Loucy (cell line): ENCODE data around the gene MRGPRE.
"Not testable (repeated sequence)": the region's sequence is repeated elsewhere in the genome, so short reads cannot be mapped to it uniquely, and the experiment has no call there.

Source experiments
- H2AFZ ChIP-seq: fragments of 200-600 bp; sonication (generic); 2 replicates; pipeline ENCODE4 v1.6.0; 2016; ENCODE audit warnings: antibody characterized with exemption, mild to moderate bottlenecking, low read length, moderate library complexity
- H3F3A ChIP-seq: fragments of 200-600 bp; 2 replicates; pipeline ENCODE4 v1.6.0; 2016; ENCODE audit warnings: antibody characterized with exemption, low read depth, mild to moderate bottlenecking
- H3K27me3 ChIP-seq: fragments of 200-600 bp; sonication (generic); 2 replicates; pipeline ENCODE4 v1.6.1; 2014; ENCODE audit warnings: low read length, mild to moderate bottlenecking; ENCODE audit not compliant: insufficient read depth, poor library complexity, severe bottlenecking
- H3K36me3 ChIP-seq: fragments of 200-600 bp; sonication (generic); 2 replicates; pipeline ENCODE4 v1.6.1; 2016; ENCODE audit warnings: low read length; ENCODE audit not compliant: insufficient read depth
- H3K4me1 ChIP-seq: fragments of 200-600 bp; sonication (generic); 2 replicates; pipeline ENCODE4 v1.5.1; 2014; ENCODE audit warnings: low read length, mild to moderate bottlenecking; ENCODE audit not compliant: insufficient read depth, poor library complexity, severe bottlenecking
- H3K4me2 ChIP-seq: fragments of 200-600 bp; sonication (generic); 2 replicates; pipeline ENCODE4 v1.6.0; 2014; ENCODE audit warnings: antibody characterized with exemption, low read length, low read depth, mild to moderate bottlenecking; ENCODE audit not compliant: poor library complexity, severe bottlenecking
- H3K4me3 ChIP-seq: fragments of 200-600 bp; sonication (generic); 2 replicates; pipeline ENCODE4 v1.5.1; 2014; ENCODE audit warnings: low read length, mild to moderate bottlenecking, mixed read lengths; ENCODE audit not compliant: poor library complexity, severe bottlenecking
- H3K79me2 ChIP-seq: fragments of 200-600 bp; sonication (generic); 2 replicates; pipeline ENCODE4 v1.6.1; 2014; ENCODE audit warnings: low read length; ENCODE audit not compliant: insufficient read depth
- H3K9ac ChIP-seq: fragments of 200-600 bp; sonication (generic); 2 replicates; pipeline ENCODE4 v1.6.0; 2014; ENCODE audit warnings: mild to moderate bottlenecking, low read depth, low read length, moderate library complexity; ENCODE audit not compliant: poor library complexity, severe bottlenecking
- H3K9me2 ChIP-seq: fragments of 200-600 bp; sonication (generic); replicated peaks from 2 replicates; pipeline ENCODE4 v1.6.1; 2016; ENCODE audit warnings: low read depth, low read length, mixed read lengths
- H3K9me3 ChIP-seq: fragments of 200-600 bp; sonication (generic); 2 replicates; pipeline ENCODE4 v1.6.1; 2014; ENCODE audit warnings: mild to moderate bottlenecking, antibody characterized with exemption, low read length, low read depth; ENCODE audit not compliant: insufficient read depth
- H4K20me1 ChIP-seq: fragments of 200-600 bp; sonication (generic); 2 replicates; pipeline ENCODE4 v1.6.0; 2014; ENCODE audit warnings: antibody characterized with exemption, low read length, mild to moderate bottlenecking; ENCODE audit not compliant: insufficient read depth, poor library complexity, severe bottlenecking
- EZH2phosphoT487 ChIP-seq: fragments of 200-600 bp; IDR thresholded peaks from 2 replicates; pipeline ENCODE4 v1.6.1; 2018; ENCODE audit warnings: antibody characterized with exemption, mild to moderate bottlenecking, moderate library complexity, borderline replicate concordance
- TF ChIP-seq, protein P1 (sequence below): fragments of 200-600 bp; sonication (generic); conservative IDR thresholded peaks from 2 replicates; pipeline ENCODE4 v1.5.1; 2014; ENCODE audit warnings: mild to moderate bottlenecking, antibody characterized with exemption, low read length

Gene MRGPRE, protein sequence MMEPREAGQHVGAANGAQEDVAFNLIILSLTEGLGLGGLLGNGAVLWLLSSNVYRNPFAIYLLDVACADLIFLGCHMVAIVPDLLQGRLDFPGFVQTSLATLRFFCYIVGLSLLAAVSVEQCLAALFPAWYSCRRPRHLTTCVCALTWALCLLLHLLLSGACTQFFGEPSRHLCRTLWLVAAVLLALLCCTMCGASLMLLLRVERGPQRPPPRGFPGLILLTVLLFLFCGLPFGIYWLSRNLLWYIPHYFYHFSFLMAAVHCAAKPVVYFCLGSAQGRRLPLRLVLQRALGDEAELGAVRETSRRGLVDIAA

GRCh38 chr11:3231851-3232744 lies at the start of gene MRGPRE:
Gene MRGPRE (minus strand): TSS chr11:3232417. CDS start chr11:3228799, 3,618 bp downstream.
- no peak within 1 kb of the TSS for H3K4me3 ChIP-seq

DNA sequence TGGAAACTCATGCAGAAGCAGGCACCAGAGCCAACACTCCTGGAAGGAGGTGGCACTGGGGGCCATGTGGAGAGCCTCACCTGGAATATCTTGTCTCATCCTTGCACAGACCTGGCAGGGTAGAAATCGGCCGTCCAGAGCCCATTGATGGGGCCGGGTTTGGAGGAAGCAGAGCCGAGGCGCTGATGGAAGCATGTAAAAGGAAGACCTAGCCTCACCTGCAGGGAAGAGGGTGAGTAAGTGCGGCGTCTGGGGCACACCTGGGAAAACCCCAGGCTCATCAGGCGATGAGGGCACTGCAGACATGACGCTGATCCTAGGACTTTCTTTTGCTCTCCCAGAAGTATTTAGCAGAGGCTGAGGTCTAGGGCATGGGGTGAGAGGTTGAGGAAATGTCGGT lies 48.9 kb upstream of the MRGPRE start:
- H3K9me2 ChIP-seq, H3K4me1 ChIP-seq, H2AFZ ChIP-seq, H3K9ac ChIP-seq, H3F3A ChIP-seq, H3K27me3 ChIP-seq, H3K9me3 ChIP-seq, H3K79me2 ChIP-seq, H4K20me1 ChIP-seq, H3K4me3 ChIP-seq, H3K36me3 ChIP-seq, H3K4me2 ChIP-seq: not testable (repeated sequence)

More at GRCh38 chr11:3231851-3232744, at the start of gene MRGPRE:
- Histone ChIP-seq H3K36me3 (no peaks in the 10 kb centered on the region), H3K9ac (no peak within 1 kb of the TSS), H3K27me3 (no peaks in the 10 kb centered on the region), H4K20me1 (no peaks in the 10 kb centered on the region), H3K4me2 (no peak within 1 kb of the TSS), H2AFZ (no peak within 1 kb of the TSS), H3K79me2 (no peaks in the 10 kb centered on the region), H3K4me1 (no peaks in the 10 kb centered on the region), H3K9me3 (no peaks in the 10 kb centered on the region), H3F3A (no peaks in the 10 kb centered on the region), H3K9me2 (no peaks in the 10 kb centered on the region)
- TF ChIP-seq, protein P1, sequence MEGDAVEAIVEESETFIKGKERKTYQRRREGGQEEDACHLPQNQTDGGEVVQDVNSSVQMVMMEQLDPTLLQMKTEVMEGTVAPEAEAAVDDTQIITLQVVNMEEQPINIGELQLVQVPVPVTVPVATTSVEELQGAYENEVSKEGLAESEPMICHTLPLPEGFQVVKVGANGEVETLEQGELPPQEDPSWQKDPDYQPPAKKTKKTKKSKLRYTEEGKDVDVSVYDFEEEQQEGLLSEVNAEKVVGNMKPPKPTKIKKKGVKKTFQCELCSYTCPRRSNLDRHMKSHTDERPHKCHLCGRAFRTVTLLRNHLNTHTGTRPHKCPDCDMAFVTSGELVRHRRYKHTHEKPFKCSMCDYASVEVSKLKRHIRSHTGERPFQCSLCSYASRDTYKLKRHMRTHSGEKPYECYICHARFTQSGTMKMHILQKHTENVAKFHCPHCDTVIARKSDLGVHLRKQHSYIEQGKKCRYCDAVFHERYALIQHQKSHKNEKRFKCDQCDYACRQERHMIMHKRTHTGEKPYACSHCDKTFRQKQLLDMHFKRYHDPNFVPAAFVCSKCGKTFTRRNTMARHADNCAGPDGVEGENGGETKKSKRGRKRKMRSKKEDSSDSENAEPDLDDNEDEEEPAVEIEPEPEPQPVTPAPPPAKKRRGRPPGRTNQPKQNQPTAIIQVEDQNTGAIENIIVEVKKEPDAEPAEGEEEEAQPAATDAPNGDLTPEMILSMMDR, result no peak
- no peak for TF ChIP-seq EZH2phosphoT487

DNA sequence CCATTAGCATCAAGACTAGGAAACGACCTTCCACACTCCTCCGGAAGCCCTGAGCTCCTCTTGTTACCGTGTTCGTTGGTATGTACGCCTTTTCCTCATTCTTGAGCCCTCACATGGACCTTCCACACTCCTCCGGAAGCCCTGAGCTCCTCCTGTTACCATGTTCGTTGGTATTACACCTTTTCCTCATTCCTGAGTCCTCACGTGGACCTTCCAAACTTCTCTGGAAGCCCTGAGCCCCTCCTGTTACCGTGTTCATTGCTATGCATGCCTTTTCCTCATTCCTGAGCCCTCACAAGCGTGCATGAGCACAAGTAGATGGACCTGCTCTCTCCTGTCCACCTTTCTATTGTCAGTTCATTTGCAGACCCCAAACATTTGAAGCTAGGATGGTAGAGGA lies 48.4 kb upstream of the MRGPRE start:
- H2AFZ ChIP-seq, H3K9me2 ChIP-seq, H3K4me1 ChIP-seq, H3K36me3 ChIP-seq, H3K9me3 ChIP-seq, H4K20me1 ChIP-seq, H3K9ac ChIP-seq, H3K79me2 ChIP-seq, H3F3A ChIP-seq, H3K4me2 ChIP-seq, H3K4me3 ChIP-seq, H3K27me3 ChIP-seq: not testable (repeated sequence)

GRCh38 chr11:3278922-3279321 lies 46.7 kb upstream of the MRGPRE start:
- not testable (repeated sequence) for H3K36me3 ChIP-seq, H3K27me3 ChIP-seq, H3K79me2 ChIP-seq, H3K4me2 ChIP-seq, H2AFZ ChIP-seq, H3K4me1 ChIP-seq, H3F3A ChIP-seq, H3K9ac ChIP-seq, H3K4me3 ChIP-seq, H4K20me1 ChIP-seq, H3K9me3 ChIP-seq, H3K9me2 ChIP-seq

DNA sequence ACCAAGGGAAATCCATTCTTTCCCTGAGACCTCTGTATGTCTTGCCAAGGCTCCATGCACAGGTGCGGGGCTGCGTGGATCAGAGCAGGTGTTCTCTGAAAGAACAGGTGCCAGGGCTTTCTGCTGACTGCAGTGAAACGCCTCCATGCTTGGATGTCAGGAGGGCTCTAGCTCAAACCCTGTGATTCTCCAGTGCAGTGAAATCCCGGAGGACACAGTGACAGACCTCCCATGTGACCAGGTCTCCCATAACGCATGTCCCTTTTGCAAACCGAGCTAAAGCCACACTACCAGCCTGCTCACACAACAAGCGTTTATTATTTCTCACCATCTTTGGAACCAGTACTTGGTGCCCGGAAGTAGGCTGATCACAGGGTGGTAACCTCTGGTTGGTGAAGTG lies 41.4 kb upstream of the MRGPRE start:
- H3K4me2 ChIP-seq, H3K27me3 ChIP-seq, H3K9ac ChIP-seq, H3K4me3 ChIP-seq, H3F3A ChIP-seq, H3K79me2 ChIP-seq, H4K20me1 ChIP-seq, H2AFZ ChIP-seq, H3K9me3 ChIP-seq, H3K4me1 ChIP-seq, H3K36me3 ChIP-seq, H3K9me2 ChIP-seq: not testable (repeated sequence)

GRCh38 chr11:3262548-3262947 lies 30.3 kb upstream of the MRGPRE start:
- H3K4me2 ChIP-seq, H2AFZ ChIP-seq, H3K27me3 ChIP-seq, H3K79me2 ChIP-seq, H3F3A ChIP-seq, H3K9me3 ChIP-seq, H3K4me3 ChIP-seq, H3K9me2 ChIP-seq, H3K4me1 ChIP-seq, H4K20me1 ChIP-seq, H3K36me3 ChIP-seq, H3K9ac ChIP-seq: not testable (repeated sequence)
